H1 (cell line): ENCODE results near the gene TK1.

Experiments used
- CEBPB ChIP-seq: IDR thresholded peaks from 2 replicates; pipeline ENCODE4 v1.6.1; 2012; ENCODE audit warnings: low read depth, low read length
- EZH2 ChIP-seq: fragments of 200-600 bp; sonication (generic); IDR thresholded peaks from 2 replicates; pipeline ENCODE4 v1.7.1; 2012; ENCODE audit warnings: low read depth, mild to moderate bottlenecking, moderate library complexity, low read length, inconsistent platforms; ENCODE audit not compliant: severe bottlenecking
- RAD21 ChIP-seq, 2 experiments: IDR thresholded peaks in 1 of 2; conservative IDR thresholded peaks in 1 of 2; 2 replicates each; pipeline ENCODE4 v1.6.1; 2011; ENCODE audit warnings: low read depth in 2 of 2, low read length in 2 of 2, improper control_type of control experiment in 1 of 2, inconsistent platforms in 1 of 2, mild to moderate bottlenecking in 1 of 2, moderate library complexity in 1 of 2
- RBBP5 ChIP-seq: IDR thresholded peaks from 2 replicates; pipeline ENCODE4 v1.7.1; 2012; ENCODE audit warnings: low read depth, mild to moderate bottlenecking, inconsistent platforms, low read length, moderate library complexity, borderline replicate concordance
- SP1 ChIP-seq: IDR thresholded peaks from 2 replicates; pipeline ENCODE4 v1.6.1; 2011; ENCODE audit warnings: low read depth, low read length
- TEAD4 ChIP-seq: IDR thresholded peaks from 2 replicates; pipeline ENCODE4 v1.6.1; 2012; ENCODE audit warnings: low read depth, low read length, inconsistent platforms, mixed read lengths
- YY1 ChIP-seq: IDR thresholded peaks from 2 replicates; pipeline ENCODE4 v1.6.1; 2011; ENCODE audit warnings: low read depth, mild to moderate bottlenecking, low read length
- TF ChIP-seq, protein P1 (sequence below), 3 experiments: IDR thresholded peaks; 1 replicate in 2 of 3; 2 replicates in 1 of 3; pipeline versions ENCODE4 v1.5.1 to v1.6.1; 2011; ENCODE audit warnings: low read length in 3 of 3, mild to moderate bottlenecking in 3 of 3, inconsistent platforms in 2 of 3, low read depth in 1 of 3, moderate library complexity in 1 of 3; ENCODE audit not compliant: insufficient read depth in 1 of 3; ENCODE audit errors: control extremely low read depth in 1 of 3
- TF ChIP-seq, protein P2 (sequence below): IDR thresholded peaks from 2 replicates; pipeline ENCODE4 v1.6.1; 2011; ENCODE audit warnings: low read depth, mild to moderate bottlenecking, low read length; ENCODE audit not compliant: insufficient read depth

DNA sequence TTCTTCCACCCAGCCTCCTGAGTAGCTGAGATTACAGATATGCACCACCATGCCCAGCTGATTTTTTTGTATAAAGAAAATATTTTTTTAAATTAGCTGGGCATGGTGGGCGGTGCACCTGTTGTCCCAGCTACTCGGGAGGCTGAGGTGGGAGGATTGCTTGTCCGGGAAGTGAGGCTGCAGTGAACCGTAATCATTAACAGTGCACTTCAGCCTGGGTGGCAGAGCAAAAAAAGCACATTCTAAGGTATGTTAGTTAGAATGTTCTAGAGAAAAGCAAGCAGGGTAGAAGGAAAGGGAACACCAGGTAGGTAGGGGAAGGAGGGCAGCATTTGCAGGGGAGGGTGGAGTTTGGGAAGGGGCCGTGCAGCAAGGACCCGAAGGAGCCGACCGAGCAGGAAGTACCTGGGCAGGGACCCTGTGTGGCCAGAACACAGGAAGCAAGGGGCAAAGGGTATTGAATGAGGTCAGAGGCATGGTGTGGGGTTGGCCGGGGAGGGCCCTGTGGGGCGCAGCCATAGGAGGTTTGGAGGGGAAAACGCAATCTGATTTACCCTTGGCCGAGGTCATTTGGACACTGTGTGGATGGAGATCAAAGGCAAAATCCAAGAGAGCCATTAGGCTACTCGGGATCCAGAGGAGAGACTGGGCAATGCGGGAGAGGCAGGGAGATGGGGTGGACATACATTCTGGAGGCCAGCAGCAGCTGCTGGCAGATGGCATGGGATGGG lies 38.4 kb downstream of the TK1 start:
- TF ChIP-seq, protein P1, sequence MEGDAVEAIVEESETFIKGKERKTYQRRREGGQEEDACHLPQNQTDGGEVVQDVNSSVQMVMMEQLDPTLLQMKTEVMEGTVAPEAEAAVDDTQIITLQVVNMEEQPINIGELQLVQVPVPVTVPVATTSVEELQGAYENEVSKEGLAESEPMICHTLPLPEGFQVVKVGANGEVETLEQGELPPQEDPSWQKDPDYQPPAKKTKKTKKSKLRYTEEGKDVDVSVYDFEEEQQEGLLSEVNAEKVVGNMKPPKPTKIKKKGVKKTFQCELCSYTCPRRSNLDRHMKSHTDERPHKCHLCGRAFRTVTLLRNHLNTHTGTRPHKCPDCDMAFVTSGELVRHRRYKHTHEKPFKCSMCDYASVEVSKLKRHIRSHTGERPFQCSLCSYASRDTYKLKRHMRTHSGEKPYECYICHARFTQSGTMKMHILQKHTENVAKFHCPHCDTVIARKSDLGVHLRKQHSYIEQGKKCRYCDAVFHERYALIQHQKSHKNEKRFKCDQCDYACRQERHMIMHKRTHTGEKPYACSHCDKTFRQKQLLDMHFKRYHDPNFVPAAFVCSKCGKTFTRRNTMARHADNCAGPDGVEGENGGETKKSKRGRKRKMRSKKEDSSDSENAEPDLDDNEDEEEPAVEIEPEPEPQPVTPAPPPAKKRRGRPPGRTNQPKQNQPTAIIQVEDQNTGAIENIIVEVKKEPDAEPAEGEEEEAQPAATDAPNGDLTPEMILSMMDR (IDR thresholded peaks at IDR 0.05; ENCODE audit: control extremely low read depth in 1 of 3, insufficient read depth in 1 of 3, low read depth in 1 of 3, low read length in 3 of 3): no peak
- TF ChIP-seq YY1 (no peak), SP1 (no peak), RAD21 (IDR thresholded peaks at IDR 0.05 in 1 of 2, conservative IDR thresholded peaks at IDR 0.05 in 1 of 2; ENCODE audit: low read depth in 2 of 2, low read length in 2 of 2) (no peak), TEAD4 (no peak), CEBPB (no peak), EZH2 (no peak), RBBP5 (no peak)
- TF ChIP-seq, protein P2, sequence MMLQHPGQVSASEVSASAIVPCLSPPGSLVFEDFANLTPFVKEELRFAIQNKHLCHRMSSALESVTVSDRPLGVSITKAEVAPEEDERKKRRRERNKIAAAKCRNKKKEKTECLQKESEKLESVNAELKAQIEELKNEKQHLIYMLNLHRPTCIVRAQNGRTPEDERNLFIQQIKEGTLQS: no peak
